ENCODE data around the gene C1QTNF6. TPM values are rescaled to one million over a fixed set of nuclear protein-coding genes. Genes with fewer than 3 reads are reported as not detected.

Gene C1QTNF6
- total and polyA plus RNA-seq, 2 experiments from 2014 or later: 1.7 to 2.3 TPM

- no peaks in the 10 kb centered on the region for H3K9me3 Mint-ChIP-seq
- no peaks in the 10 kb centered on the region; the same call in 2 of the 3 replicates for H3K36me3 Mint-ChIP-seq (ENCODE audit: low read depth)
- peaks cover 10% of the 10 kb centered on the region for H3K4me1 Mint-ChIP-seq
- Histone ChIP-seq H3K79me2 (replicated peaks; ENCODE audit: insufficient read depth) (no peaks in the 10 kb centered on the region), H4K20me1 (replicated peaks; ENCODE audit: insufficient read depth) (no peaks in the 10 kb centered on the region), H3K4me3 (no peak overlapping the region), H3K27me3 (ENCODE audit: insufficient read depth) (no peaks in the 10 kb centered on the region), H3K4me2 (no peak overlapping the region), H2AFZ (no peak overlapping the region), H3K9me2 (ENCODE audit: insufficient read depth) (no peaks in the 10 kb centered on the region), H3K4me1 (ENCODE audit: insufficient read depth) (no peaks in the 10 kb centered on the region), H3F3A (replicated peaks; ENCODE audit: low read depth) (no peaks in the 10 kb centered on the region), H3K36me3 (ENCODE audit: insufficient read depth) (no peaks in the 10 kb centered on the region), H3K27ac (ENCODE audit: low read depth) (no peak overlapping the region)
- H3K4me3 Mint-ChIP-seq: no peak overlapping the region
- H3K27me3 Mint-ChIP-seq (ENCODE audit: insufficient read depth, low read depth, poor library complexity): peaks cover 12% of the 10 kb centered on the region
- DNase-seq (ENCODE audit: low spot score): no peak
- no peak overlapping the region for H3K27ac Mint-ChIP-seq
- TF ChIP-seq ETS1 (IDR thresholded peaks at IDR 0.05): no peak
- TF ChIP-seq EZH2 (IDR thresholded peaks at IDR 0.05; ENCODE audit: low read depth, unreplicated experiment): no peak
- TF ChIP-seq, protein P1, sequence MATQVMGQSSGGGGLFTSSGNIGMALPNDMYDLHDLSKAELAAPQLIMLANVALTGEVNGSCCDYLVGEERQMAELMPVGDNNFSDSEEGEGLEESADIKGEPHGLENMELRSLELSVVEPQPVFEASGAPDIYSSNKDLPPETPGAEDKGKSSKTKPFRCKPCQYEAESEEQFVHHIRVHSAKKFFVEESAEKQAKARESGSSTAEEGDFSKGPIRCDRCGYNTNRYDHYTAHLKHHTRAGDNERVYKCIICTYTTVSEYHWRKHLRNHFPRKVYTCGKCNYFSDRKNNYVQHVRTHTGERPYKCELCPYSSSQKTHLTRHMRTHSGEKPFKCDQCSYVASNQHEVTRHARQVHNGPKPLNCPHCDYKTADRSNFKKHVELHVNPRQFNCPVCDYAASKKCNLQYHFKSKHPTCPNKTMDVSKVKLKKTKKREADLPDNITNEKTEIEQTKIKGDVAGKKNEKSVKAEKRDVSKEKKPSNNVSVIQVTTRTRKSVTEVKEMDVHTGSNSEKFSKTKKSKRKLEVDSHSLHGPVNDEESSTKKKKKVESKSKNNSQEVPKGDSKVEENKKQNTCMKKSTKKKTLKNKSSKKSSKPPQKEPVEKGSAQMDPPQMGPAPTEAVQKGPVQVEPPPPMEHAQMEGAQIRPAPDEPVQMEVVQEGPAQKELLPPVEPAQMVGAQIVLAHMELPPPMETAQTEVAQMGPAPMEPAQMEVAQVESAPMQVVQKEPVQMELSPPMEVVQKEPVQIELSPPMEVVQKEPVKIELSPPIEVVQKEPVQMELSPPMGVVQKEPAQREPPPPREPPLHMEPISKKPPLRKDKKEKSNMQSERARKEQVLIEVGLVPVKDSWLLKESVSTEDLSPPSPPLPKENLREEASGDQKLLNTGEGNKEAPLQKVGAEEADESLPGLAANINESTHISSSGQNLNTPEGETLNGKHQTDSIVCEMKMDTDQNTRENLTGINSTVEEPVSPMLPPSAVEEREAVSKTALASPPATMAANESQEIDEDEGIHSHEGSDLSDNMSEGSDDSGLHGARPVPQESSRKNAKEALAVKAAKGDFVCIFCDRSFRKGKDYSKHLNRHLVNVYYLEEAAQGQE (IDR thresholded peaks at IDR 0.05; ENCODE audit: unreplicated experiment): no peak
- no peak for TF ChIP-seq STAT1 (IDR thresholded peaks at IDR 0.05; ENCODE audit: unreplicated experiment)
- no peak for TF ChIP-seq ZNF462 (CRISPR knock-in tag; IDR thresholded peaks at IDR 0.05)
- TF ChIP-seq ZNF331 (CRISPR knock-in tag; IDR thresholded peaks at IDR 0.05; ENCODE audit: low read depth): no peak
- no peak for TF ChIP-seq EZH2phosphoT487 (IDR thresholded peaks at IDR 0.05; ENCODE audit: unreplicated experiment)
- no peak for TF ChIP-seq NANOG (IDR thresholded peaks at IDR 0.05; ENCODE audit: borderline replicate concordance)
- TF ChIP-seq, protein P2, sequence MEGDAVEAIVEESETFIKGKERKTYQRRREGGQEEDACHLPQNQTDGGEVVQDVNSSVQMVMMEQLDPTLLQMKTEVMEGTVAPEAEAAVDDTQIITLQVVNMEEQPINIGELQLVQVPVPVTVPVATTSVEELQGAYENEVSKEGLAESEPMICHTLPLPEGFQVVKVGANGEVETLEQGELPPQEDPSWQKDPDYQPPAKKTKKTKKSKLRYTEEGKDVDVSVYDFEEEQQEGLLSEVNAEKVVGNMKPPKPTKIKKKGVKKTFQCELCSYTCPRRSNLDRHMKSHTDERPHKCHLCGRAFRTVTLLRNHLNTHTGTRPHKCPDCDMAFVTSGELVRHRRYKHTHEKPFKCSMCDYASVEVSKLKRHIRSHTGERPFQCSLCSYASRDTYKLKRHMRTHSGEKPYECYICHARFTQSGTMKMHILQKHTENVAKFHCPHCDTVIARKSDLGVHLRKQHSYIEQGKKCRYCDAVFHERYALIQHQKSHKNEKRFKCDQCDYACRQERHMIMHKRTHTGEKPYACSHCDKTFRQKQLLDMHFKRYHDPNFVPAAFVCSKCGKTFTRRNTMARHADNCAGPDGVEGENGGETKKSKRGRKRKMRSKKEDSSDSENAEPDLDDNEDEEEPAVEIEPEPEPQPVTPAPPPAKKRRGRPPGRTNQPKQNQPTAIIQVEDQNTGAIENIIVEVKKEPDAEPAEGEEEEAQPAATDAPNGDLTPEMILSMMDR (conservative IDR thresholded peaks at IDR 0.05; ENCODE audit: low read depth in 2 of 2): no peak
- TF ChIP-seq CREB1 (CRISPR knock-in tag; IDR thresholded peaks at IDR 0.05; ENCODE audit: low read depth): no peak
- no peak for TF ChIP-seq ZNF114 (CRISPR knock-in tag; IDR thresholded peaks at IDR 0.05)
- TF ChIP-seq POLR2AphosphoS5 (IDR thresholded peaks at IDR 0.05; ENCODE audit: low read depth): no peak
- TF ChIP-seq JUNB (IDR thresholded peaks at IDR 0.05; ENCODE audit: unreplicated experiment): no peak
- no peak for ATAC-seq
These were observed 46.6 kb downstream of the C1QTNF6 start for GRCh38 chr22:37141476-37141875.
